ENCODE measurements around the gene MTNR1B.

Gene MTNR1B

GRCh38 chr11:92960886-92961285, 8.6 kb upstream of the MTNR1B start:
- no peak for FAIRE-seq
- DNase-seq (ENCODE audit: insufficient read length) = no peak
- TF ChIP-seq TAF1 (IDR thresholded peaks at IDR 0.05; ENCODE audit: borderline replicate concordance, low read depth, low read length) (no peak), POLR2A (IDR thresholded peaks at IDR 0.05; ENCODE audit: low read depth, low read length) (no peak), POLR2AphosphoS5 (IDR thresholded peaks at IDR 0.05; ENCODE audit: low read depth, low read length) (no peak)

GRCh38 chr11:92962446-92962845, 7.0 kb upstream of the MTNR1B start:
- TF ChIP-seq TAF1 (IDR thresholded peaks at IDR 0.05; ENCODE audit: borderline replicate concordance, low read depth, low read length) (no peak), POLR2AphosphoS5 (IDR thresholded peaks at IDR 0.05; ENCODE audit: low read depth, low read length) (no peak), POLR2A (IDR thresholded peaks at IDR 0.05; ENCODE audit: low read depth, low read length) (no peak)
- no peak for DNase-seq (ENCODE audit: insufficient read length)
- FAIRE-seq = no peak

- no peak for TF ChIP-seq POLR2A (IDR thresholded peaks at IDR 0.05; ENCODE audit: low read depth, low read length)
- TF ChIP-seq TAF1 (IDR thresholded peaks at IDR 0.05; ENCODE audit: borderline replicate concordance, low read depth, low read length) = no peak
- TF ChIP-seq POLR2AphosphoS5 (IDR thresholded peaks at IDR 0.05; ENCODE audit: low read depth, low read length) = no peak
- FAIRE-seq (no peak), DNase-seq (ENCODE audit: insufficient read length) (no peak)
These were observed 5.0 kb upstream of the MTNR1B start for GRCh38 chr11:92964471-92964870.

GRCh38 chr11:92965196-92965595, 4.3 kb upstream of the MTNR1B start:
- TF ChIP-seq POLR2AphosphoS5 (IDR thresholded peaks at IDR 0.05; ENCODE audit: low read depth, low read length) (no peak), TAF1 (IDR thresholded peaks at IDR 0.05; ENCODE audit: borderline replicate concordance, low read depth, low read length) (no peak), POLR2A (IDR thresholded peaks at IDR 0.05; ENCODE audit: low read depth, low read length) (no peak)

GRCh38 chr11:92967178-92967577, 2.3 kb upstream of the MTNR1B start:
- FAIRE-seq = no peak
- no peak for DNase-seq (ENCODE audit: insufficient read length)
- TF ChIP-seq POLR2AphosphoS5 (IDR thresholded peaks at IDR 0.05; ENCODE audit: low read depth, low read length) (no peak), POLR2A (IDR thresholded peaks at IDR 0.05; ENCODE audit: low read depth, low read length) (no peak), TAF1 (IDR thresholded peaks at IDR 0.05; ENCODE audit: borderline replicate concordance, low read depth, low read length) (no peak)

More at GRCh38 chr11:92965196-92965595, 4.3 kb upstream of the MTNR1B start:
- no peak for FAIRE-seq
- no peak for DNase-seq (ENCODE audit: insufficient read length)

GRCh38 chr11:92967867-92968266, 1.6 kb upstream of the MTNR1B start:
- TF ChIP-seq TAF1 (IDR thresholded peaks at IDR 0.05; ENCODE audit: borderline replicate concordance, low read depth, low read length) = no peak
- no peak for TF ChIP-seq POLR2AphosphoS5 (IDR thresholded peaks at IDR 0.05; ENCODE audit: low read depth, low read length)
- TF ChIP-seq POLR2A (IDR thresholded peaks at IDR 0.05; ENCODE audit: low read depth, low read length) = no peak
- DNase-seq (ENCODE audit: insufficient read length) (no peak), FAIRE-seq (no peak)

- TF ChIP-seq POLR2A (IDR thresholded peaks at IDR 0.05; ENCODE audit: low read depth, low read length) = no peak
- TF ChIP-seq TAF1 (IDR thresholded peaks at IDR 0.05; ENCODE audit: borderline replicate concordance, low read depth, low read length) = no peak
- no peak for TF ChIP-seq POLR2AphosphoS5 (IDR thresholded peaks at IDR 0.05; ENCODE audit: low read depth, low read length)
- DNase-seq (ENCODE audit: insufficient read length) = no peak
- FAIRE-seq = no peak
These were observed 188 bp upstream of the MTNR1B start for GRCh38 chr11:92969293-92969633.

- no peak for FAIRE-seq
These were observed 2.8 kb downstream of the MTNR1B start for GRCh38 chr11:92972248-92972647.

GRCh38 chr11:92975285-92975684, 5.8 kb downstream of the MTNR1B start:
- FAIRE-seq (no peak), DNase-seq (ENCODE audit: insufficient read length) (no peak)
- no peak for TF ChIP-seq POLR2AphosphoS5 (IDR thresholded peaks at IDR 0.05; ENCODE audit: low read depth, low read length)
- no peak for TF ChIP-seq POLR2A (IDR thresholded peaks at IDR 0.05; ENCODE audit: low read depth, low read length)
- no peak for TF ChIP-seq TAF1 (IDR thresholded peaks at IDR 0.05; ENCODE audit: borderline replicate concordance, low read depth, low read length)

More at GRCh38 chr11:92972248-92972647, 2.8 kb downstream of the MTNR1B start:
- TF ChIP-seq TAF1 (IDR thresholded peaks at IDR 0.05; ENCODE audit: borderline replicate concordance, low read depth, low read length) (no peak), POLR2A (IDR thresholded peaks at IDR 0.05; ENCODE audit: low read depth, low read length) (no peak), POLR2AphosphoS5 (IDR thresholded peaks at IDR 0.05; ENCODE audit: low read depth, low read length) (no peak)
- no peak for DNase-seq (ENCODE audit: insufficient read length)

- FAIRE-seq (no peak), DNase-seq (ENCODE audit: insufficient read length) (no peak)
- TF ChIP-seq TAF1 (IDR thresholded peaks at IDR 0.05; ENCODE audit: borderline replicate concordance, low read depth, low read length) (no peak), POLR2AphosphoS5 (IDR thresholded peaks at IDR 0.05; ENCODE audit: low read depth, low read length) (no peak), POLR2A (IDR thresholded peaks at IDR 0.05; ENCODE audit: low read depth, low read length) (no peak)
These were observed 7.2 kb downstream of the MTNR1B start for GRCh38 chr11:92976681-92977080.

GRCh38 chr11:92977401-92977800, 8.0 kb downstream of the MTNR1B start:
- FAIRE-seq = no peak
- DNase-seq (ENCODE audit: insufficient read length) = no peak
- TF ChIP-seq TAF1 (IDR thresholded peaks at IDR 0.05; ENCODE audit: borderline replicate concordance, low read depth, low read length) (no peak), POLR2A (IDR thresholded peaks at IDR 0.05; ENCODE audit: low read depth, low read length) (no peak), POLR2AphosphoS5 (IDR thresholded peaks at IDR 0.05; ENCODE audit: low read depth, low read length) (no peak)

GRCh38 chr11:92978271-92979111, 9.0 kb downstream of the MTNR1B start:
- TF ChIP-seq TAF1 (IDR thresholded peaks at IDR 0.05; ENCODE audit: borderline replicate concordance, low read depth, low read length) = no peak
- TF ChIP-seq POLR2AphosphoS5 (IDR thresholded peaks at IDR 0.05; ENCODE audit: low read depth, low read length) = no peak
- DNase-seq (ENCODE audit: insufficient read length) = no peak
- FAIRE-seq = no peak

All from GM12892 (cell line).